ENCODE measurements around the gene UGT2B15.

UGT2B15 gene

GRCh38 chr4:68606240-68606639 is 64.2 kb downstream of the UGT2B15 start:
- no peak overlapping the region for H3K27ac Mint-ChIP-seq
- ATAC-seq, result no peak
- no peaks in the 10 kb centered on the region for H3K4me1 Mint-ChIP-seq
- H3K27me3 Mint-ChIP-seq, result no peaks in the 10 kb centered on the region
- no peaks in the 10 kb centered on the region for H3K36me3 Mint-ChIP-seq
- no peaks in the 10 kb centered on the region for H3K9me3 Mint-ChIP-seq
- H3K4me3 Mint-ChIP-seq, result no peak overlapping the region

- no peak overlapping the region for H3K4me3 Mint-ChIP-seq
- no peak overlapping the region for H3K27ac Mint-ChIP-seq
- no peaks in the 10 kb centered on the region for H3K27me3 Mint-ChIP-seq
- H3K36me3 Mint-ChIP-seq, result no peaks in the 10 kb centered on the region
- no peaks in the 10 kb centered on the region for H3K9me3 Mint-ChIP-seq
- no peak for ATAC-seq
- no peaks in the 10 kb centered on the region for H3K4me1 Mint-ChIP-seq
Observed at GRCh38 chr4:68599150-68599549, 71.3 kb downstream of the UGT2B15 start.

- Mint-ChIP-seq H3K36me3 (no peaks in the 10 kb centered on the region), H3K4me1 (no peaks in the 10 kb centered on the region), H3K27me3 (no peaks in the 10 kb centered on the region), H3K27ac (no peak overlapping the region), H3K9me3 (no peaks in the 10 kb centered on the region), H3K4me3 (no peak overlapping the region)
- ATAC-seq, result no peak
Observed at GRCh38 chr4:68597482-68597881, 73.0 kb downstream of the UGT2B15 start.

Measured in stimulated activated memory B cell treated with anti-CD40 and anti-IgM and Interleukin-4, amounts not matched to agents 10 μg/mL and 1 μg/mL and 100 μg/mL, for 72 hours (primary cell).